Left kidney (tissue), 8 donors: Measurements from ENCODE around the gene QRFPR. TPM values are rescaled to one million over a fixed set of nuclear protein-coding genes. Genes with fewer than 3 reads are reported as not detected.
A peak's percentile ranks its signal among the peaks of the same experiment; 100 is the strongest.
"Not testable (repeated sequence)": the region's sequence is repeated elsewhere in the genome, so short reads cannot be mapped to it uniquely, and the experiment has no call there.

ENCODE experiments used
- DNase-seq: peaks from one replicate; pipeline ENCODE4 v3.0.0-alpha.2; 2013
- long read RNA-seq, 8 donors: transcript quantifications; one replicate each; lab custom pipeline, GENCODE V29; 2026
- polyA plus RNA-seq: library from polyadenylated mRNA; unstranded; fragments of 120-200 nt; gene quantifications from one replicate; pipeline ENCODE4 v1.2.1, GENCODE V29; 2013; ENCODE audit not compliant: insufficient read length

The QRFPR gene
- 1.5 TPM for polyA plus RNA-seq
- long read RNA-seq, donor 1 = 0 reads
- long read RNA-seq, donor 2 = 0 reads
- long read RNA-seq, donor 3 = 0 reads
- long read RNA-seq, donor 4 = 0 reads
- long read RNA-seq, donor 5 = 0 reads
- long read RNA-seq, donor 6, partial matches to known transcripts = 0 of 1 reads
- long read RNA-seq, donor 6, other reads (novel, unspliced or antisense) = 0 of 1 reads
- long read RNA-seq, donor 7 = 0 reads
- long read RNA-seq, donor 8, partial matches to known transcripts = 0 of 1 reads
- long read RNA-seq, donor 8, other reads (novel, unspliced or antisense) = 0 of 1 reads

DNA sequence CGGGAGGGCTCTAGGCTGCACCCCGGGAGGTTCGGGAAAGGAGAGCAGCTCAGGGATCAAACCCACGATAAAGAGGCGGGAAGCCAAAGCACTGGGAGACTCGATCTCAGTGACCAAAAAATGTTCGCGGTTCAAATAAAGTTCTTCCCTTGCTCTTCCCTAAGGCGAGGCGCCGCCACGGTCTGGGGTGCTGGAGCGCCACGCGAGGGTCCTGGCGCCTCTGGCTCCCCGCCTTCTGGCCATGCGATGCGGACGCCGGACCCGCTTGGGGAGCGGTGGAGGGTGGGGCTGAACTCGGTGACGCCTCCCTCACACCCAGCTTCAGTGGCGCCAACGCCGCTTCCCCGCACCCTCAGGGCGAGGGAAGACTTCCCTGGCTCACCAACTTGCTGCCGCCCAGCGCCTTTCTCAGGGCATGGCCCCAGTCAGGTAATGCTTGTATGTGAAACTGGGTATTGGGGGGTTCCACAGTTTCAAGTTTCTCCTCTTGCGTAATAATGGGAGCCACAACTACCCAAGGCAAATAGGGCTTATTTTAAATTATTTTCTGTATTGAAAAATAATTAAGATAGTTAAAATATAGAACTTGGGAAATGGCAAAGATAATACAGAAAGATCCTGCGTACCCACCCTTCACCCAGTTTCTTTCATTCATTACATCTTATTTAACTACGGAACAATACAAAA lies at the start of gene QRFPR:
TSS of gene QRFPR (minus strand) at position 243 of the 687 bp plus-strand sequence. CDS start 371 bp downstream, outside the sequence.
- peak; percentile 7 for DNase-seq

DNA sequence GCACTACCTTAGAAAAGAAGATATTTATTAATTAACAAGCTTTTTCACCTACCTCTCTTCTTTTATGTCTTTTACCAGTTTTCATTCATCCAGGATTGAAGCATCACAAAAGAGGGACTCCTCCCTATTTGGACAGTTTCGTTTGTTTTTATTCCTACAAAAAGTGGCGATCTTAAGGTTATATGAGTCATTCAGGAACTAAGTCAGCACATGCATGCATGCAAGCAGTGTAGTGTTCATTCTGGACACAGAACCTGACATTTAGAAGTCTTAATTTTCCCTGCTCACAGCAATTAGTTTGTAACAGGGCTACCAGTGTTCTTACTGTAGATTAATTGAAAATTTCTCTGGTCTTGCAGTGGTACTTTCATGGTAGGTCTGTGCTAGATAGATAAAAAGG lies 47.9 kb upstream of the QRFPR start:
- DNase-seq = no peak

DNA sequence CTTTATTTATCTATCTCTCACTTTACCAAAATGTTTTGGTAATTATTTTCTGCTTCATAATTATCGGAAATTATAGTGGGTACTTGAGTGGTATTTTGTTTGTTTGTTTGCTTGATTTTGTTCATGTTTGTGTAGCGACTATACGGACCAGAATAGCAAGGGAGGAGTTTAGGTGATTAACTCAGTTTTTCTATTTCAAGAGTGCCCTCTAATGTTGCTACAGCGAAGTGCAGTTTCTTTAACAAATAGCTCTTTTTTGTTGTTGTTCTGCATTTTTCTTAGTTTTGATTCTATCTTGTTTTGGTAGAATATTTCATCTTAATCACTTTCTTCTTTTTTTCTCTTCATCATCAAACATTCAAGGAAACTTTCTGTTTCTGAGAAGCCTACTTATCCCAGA lies 40.8 kb upstream of the QRFPR start:
- DNase-seq = no peak

DNA sequence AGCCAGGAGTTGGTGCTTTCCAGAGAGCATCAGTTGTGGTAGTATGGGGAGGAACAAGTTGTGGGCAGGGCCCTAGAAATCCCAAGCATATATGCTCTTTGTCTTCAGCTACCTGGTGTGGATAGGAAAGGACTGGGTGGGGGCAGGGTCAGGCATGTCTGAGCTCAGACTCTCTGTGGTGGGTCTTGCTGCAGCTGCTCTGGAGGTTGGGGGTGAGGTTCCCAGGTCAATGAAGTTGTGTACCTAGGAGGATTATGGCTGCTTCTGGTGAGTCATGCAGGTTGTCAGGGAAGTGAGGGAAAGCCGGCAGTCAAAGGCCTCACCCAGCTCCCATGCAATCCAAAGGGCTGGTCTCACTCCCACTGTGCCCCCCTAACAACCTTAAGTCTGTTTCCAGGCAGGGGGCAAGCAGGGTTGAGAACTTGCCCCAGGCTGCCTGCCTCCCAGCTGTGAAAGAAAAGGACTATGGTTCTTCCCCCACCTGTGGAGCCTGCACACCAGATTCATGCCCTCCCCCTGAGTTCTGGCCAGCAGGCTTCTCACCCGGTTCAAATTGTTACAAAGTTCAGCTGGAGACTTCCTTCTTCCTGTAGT lies 30.4 kb upstream of the QRFPR start:
- DNase-seq = no peak

- not testable (repeated sequence) for DNase-seq
Measured at GRCh38 chr4:121408567-121408966, 27.7 kb upstream of the QRFPR start.

- no peak for DNase-seq
Measured at GRCh38 chr4:121400632-121401031, 19.8 kb upstream of the QRFPR start.

DNA sequence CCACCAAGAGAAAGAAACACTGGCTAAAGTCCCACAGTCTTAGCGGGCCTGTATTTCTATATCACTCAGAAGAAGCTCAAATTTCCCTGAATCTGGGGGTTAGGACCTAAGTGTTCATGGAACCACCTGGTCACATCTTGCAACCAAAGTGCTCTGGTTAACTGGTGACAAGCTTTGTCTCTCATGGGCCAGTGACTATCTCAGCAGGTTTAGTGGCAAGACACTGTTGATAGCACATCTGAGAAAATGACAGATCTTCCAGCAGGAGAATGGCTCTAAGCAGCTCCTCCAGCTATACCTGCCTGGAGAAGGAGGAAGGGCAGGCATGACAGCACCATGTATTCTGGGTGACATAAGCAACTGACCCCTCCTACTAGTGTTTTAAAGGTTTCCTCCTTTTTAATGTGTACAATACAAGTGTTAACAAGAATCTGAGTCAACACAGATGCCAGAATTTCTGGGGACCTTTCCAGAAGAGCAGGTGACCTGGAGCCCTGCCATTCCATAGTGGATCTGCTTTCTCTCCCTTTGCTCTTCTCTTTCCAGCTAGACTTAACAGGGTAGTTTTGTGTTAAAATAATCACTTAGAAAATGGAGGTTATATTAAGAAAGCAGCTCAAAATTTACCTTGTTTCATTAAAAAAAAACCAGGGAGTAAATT lies 17.3 kb upstream of the QRFPR start:
- no peak for DNase-seq

DNA sequence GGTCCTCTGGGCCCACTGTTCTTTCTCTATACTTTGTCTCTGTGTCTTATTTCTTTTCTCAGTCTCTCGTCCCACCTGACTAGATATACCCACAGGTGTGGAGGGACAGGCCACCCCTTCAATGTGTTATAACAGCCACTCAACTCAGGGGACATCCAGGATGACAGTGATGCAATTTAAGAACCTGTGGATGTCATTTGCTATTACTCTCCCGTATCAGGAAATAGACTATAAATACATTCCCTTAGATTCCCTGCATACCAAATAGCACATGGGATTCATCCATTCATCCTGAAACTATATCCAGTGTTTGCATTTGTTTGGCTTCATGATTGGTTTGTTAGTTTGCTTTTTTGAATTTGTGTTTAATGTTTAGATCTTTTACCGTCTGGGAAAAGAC lies 16.6 kb upstream of the QRFPR start:
- no peak for DNase-seq

- DNase-seq = no peak
Measured at GRCh38 chr4:121392426-121393086, 11.7 kb upstream of the QRFPR start.

GRCh38 chr4:121390335-121390734 lies 9.5 kb upstream of the QRFPR start:
- no peak for DNase-seq

- no peak for DNase-seq
Measured at GRCh38 chr4:121379276-121379675, 1.5 kb downstream of the QRFPR start.

GRCh38 chr4:121377076-121377475 lies 3.7 kb downstream of the QRFPR start:
- DNase-seq = no peak

DNA sequence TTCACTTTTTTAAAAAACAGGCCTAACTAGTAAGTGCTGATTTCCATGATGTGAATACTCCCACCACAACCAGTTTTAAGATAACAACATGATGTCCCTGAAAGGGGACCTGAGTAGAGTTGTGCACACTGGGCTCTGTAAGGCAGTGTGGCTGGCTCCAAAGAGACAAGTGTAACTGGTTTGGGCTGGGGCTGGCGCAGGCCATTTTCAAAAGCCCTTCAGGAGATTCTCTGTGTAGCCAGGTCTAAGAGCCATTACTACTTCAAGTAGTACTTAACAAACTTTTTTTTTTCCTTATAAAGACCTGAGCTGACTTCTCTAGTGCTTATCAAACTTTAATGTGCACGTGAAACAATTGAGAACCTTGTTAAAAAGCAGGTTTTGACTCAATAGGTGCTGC lies 4.3 kb downstream of the QRFPR start:
- DNase-seq = no peak

GRCh38 chr4:121376097-121376496 lies 4.7 kb downstream of the QRFPR start:
- no peak for DNase-seq

DNA sequence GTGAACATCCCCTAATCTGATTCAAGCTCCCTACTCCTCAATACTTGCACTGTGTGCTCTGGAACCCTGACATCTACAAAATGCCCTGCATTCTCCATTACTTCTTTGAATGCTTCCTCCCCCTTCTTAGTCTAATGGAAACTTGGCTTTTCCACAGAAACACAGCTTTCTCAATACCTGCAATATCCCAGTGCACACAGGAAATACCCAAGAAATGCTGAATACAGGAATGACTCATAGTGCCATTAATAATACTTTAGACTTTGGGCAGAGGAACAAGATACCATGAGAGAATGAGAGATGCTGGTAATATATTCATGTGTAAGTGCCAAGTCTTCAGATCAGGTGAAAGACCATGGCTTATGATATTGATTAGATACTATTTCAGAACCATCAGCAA lies 5.6 kb downstream of the QRFPR start:
- DNase-seq = no peak

GRCh38 chr4:121373841-121374240 lies 7.0 kb downstream of the QRFPR start:
- no peak for DNase-seq

- DNase-seq = peak; percentile 36
Measured at GRCh38 chr4:121370729-121371325, 10.0 kb downstream of the QRFPR start.

DNA sequence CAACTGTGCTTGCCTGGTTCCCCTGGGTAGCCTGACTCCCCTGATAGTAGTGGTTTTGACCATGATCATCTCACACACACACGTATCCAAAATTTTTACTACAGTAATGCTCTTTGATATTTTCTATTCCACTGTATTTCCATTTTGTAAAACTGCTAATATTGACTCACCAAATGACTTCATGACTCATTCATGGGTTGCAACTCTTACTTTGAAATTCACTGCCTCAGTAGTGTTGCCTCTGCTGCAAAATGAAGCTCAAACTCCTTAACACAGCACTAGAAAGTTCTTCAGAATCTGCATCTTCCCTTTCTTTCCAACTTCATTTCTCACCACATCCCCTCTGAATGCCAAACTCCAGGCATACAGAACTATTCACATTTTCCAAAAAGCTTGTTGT lies 20.3 kb downstream of the QRFPR start:
- no peak for DNase-seq

- no peak for DNase-seq
Measured at GRCh38 chr4:121358473-121358872, 22.3 kb downstream of the QRFPR start.

DNA sequence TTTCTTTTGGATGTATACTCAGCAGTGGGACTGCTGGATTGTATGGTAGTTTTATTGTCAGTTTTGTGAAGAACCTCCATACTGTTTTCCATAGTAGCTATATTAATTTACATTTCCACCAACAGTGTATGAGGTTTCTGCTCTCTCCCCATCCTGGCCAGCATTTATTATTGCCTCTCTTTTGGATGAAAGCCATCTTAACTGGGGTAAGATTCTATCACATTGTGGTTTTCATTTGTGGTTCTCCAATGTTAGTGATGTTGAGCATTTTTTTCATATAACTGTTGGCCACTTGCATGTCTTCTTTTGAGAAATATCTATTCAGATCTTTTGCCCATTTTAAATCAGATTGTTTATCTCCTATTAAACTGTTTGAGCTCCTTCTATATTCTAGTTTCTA lies 27.6 kb downstream of the QRFPR start:
- no peak for DNase-seq

GRCh38 chr4:121344098-121344497 lies 36.7 kb downstream of the QRFPR start:
- no peak for DNase-seq

DNA sequence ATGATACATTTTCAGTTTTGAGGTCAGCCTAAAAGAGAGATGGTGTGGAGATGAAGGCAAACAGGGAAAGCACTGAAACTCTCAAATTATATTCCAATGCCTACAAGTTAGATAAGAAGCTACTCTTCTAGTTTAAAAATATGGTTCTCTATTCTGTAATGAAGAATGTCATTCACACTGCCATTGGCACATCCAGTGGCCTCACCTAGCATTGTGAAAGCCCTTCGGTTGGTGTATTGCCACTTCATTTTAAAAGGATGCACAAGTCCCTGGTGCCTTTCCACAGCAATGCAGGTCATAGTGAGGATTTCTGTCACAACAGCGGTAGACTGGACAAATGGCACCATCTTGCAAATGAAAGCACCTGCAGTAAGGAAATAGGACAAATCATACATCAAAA lies 40.6 kb downstream of the QRFPR start:
- DNase-seq = no peak
